Subcutaneous adipose tissue (tissue), 4 donors: ENCODE measurements around the gene G3BP2. TPM values are rescaled to one million over a fixed set of nuclear protein-coding genes. Genes with fewer than 3 reads are reported as not detected.

ENCODE experiments used
- total RNA-seq, 4 donors: library from RNA; depleted of rRNA; stranded (reverse); fragments of >200 nt; gene quantifications; one replicate each; pipeline ENCODE4 v1.1.0, GENCODE V29; 2016
- TF ChIP-seq, protein P1 (sequence below): fragments of 450-650 bp; IDR thresholded peaks from one replicate; pipeline ENCODE4 v1.5.1; 2016; ENCODE audit warnings: low read depth, mild to moderate bottlenecking, control low read depth, antibody characterized with exemption, moderate library complexity

The G3BP2 gene
- total RNA-seq, 4 donors from 2014 or later = 52.9 to 88.4 (median 68.8) TPM

DNA sequence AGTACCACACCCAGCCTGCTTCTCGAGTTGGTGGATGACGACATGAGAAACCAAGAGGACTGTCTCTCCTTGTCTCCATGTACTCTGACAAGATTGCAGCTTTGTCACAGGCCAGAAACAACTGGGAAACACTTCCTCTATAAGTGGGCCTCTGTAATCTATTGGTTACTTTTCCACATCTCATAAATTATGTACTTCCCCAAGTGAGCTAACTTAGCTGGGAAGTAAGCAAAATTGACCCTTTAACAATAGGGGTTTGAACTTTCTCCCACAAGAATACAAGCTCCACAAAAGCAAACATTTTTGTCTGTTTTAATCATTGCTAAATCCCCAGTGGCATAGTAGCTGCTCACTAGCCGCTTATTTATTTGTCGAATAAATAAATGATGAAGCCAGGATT lies 37.0 kb upstream of the G3BP2 start:
- TF ChIP-seq, protein P1, sequence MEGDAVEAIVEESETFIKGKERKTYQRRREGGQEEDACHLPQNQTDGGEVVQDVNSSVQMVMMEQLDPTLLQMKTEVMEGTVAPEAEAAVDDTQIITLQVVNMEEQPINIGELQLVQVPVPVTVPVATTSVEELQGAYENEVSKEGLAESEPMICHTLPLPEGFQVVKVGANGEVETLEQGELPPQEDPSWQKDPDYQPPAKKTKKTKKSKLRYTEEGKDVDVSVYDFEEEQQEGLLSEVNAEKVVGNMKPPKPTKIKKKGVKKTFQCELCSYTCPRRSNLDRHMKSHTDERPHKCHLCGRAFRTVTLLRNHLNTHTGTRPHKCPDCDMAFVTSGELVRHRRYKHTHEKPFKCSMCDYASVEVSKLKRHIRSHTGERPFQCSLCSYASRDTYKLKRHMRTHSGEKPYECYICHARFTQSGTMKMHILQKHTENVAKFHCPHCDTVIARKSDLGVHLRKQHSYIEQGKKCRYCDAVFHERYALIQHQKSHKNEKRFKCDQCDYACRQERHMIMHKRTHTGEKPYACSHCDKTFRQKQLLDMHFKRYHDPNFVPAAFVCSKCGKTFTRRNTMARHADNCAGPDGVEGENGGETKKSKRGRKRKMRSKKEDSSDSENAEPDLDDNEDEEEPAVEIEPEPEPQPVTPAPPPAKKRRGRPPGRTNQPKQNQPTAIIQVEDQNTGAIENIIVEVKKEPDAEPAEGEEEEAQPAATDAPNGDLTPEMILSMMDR = no peak

DNA sequence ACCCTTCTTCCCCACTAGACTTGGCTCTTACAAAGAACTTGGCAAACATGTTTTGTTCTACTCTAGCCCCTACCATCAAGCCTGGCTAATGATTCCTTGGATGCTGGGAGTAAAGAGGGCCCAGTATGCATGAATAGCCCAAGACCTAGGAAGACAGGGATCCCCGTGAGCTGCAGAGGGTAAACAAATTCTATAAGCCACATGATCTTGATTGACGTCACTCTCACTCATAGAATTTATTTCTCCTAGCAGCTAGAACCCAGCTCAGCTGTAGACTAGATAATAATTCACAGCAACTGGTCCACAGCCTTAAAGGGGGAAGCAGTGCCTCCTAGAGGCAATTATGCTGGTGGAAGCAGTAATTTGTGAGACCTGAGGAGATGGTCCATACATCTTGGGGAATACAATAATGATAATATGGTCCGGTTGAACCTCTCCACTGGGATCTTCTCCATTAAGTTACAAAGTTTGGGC lies 35.0 kb upstream of the G3BP2 start:
- TF ChIP-seq, protein P1 = no peak

DNA sequence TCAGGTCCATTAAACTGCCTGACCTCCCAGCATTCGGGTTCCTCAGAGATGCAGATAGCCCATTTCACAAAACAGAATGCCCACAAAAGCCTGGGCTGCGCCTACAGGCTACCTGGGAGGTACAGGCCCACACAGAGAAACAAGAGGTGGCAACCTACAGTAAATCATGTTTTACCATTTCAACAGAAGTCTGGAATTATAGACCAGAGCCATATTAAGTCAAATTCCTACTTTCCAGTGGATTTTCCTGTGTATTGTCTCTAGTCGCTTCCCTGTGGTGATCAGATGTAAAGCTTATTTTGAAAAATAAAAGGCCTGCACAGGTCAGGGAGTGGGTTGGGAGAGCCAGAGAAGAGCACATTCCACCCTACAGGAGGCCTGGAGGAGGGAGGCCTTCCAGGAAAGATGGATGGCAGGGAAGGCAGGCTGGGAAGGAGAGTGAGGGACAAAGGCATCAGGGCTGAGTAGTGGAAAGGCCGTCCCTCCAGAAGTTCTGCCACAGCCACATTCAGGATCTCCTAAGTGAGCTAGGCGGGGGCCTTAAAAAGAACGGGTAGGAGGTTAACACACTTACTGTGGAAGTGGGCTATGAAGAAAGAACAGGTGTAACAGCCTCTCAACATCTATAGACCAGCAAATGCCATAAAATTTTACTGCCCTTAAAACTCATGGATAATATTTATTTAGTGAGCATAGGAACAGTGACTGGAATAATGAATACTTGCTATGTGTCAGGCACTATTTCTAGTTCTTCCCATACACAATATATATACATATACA lies 32.2 kb upstream of the G3BP2 start:
- TF ChIP-seq, protein P1 = no peak

DNA sequence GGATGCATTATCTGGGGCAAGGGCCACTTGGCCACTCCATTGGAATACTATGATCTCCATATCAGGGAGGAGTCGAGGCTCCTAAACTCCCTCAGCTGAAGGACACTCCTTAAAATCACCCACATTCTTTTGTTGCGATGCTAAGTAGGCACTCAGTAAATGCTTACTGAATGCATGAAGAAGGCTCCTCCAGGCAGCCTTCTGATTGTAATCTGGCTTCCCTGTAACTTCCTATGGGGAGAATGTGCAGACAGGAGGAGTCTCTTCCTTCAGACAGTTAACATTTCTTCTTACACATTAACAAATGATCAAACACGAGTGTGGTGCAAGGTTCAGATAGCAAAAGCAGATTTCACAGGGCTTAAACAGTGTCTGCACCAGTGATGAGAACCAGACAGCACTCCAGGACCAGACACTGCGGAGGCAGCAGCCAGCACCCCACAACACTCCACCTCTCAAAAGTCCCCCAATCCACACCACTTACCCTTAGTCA lies 29.8 kb upstream of the G3BP2 start:
- TF ChIP-seq, protein P1 = no peak

DNA sequence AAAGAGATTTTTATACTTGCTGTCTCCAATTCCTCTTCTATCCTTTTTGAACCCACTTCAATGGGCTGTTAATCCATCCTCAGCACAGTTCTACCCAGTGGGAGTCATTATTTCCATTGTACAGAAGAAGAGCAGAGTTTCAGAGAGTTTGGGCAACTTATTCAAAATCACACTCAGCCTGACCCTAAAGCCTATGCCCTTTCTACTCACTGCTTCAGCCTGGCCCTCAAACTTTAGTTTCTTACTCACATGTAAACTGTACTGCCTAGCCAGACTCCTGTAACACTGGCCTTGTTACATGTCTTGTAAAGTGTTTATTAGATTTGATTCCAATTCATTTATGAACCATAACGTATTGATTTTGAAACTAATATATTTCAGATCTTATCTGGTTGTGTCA lies 26.1 kb upstream of the G3BP2 start:
- TF ChIP-seq, protein P1 = no peak

DNA sequence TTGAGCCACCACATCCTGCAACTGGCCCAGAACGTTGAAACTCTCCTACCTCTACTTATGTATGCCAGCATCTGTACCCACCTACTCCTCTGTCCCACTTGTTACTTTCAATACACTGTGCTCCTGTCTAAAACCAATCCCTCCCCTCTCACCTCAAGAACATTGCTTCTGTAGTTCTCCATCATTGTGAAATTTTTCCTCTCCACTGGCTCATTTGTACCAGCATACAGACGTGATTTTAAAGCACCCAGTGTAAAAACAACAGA lies 25.7 kb upstream of the G3BP2 start:
- TF ChIP-seq, protein P1 = no peak

DNA sequence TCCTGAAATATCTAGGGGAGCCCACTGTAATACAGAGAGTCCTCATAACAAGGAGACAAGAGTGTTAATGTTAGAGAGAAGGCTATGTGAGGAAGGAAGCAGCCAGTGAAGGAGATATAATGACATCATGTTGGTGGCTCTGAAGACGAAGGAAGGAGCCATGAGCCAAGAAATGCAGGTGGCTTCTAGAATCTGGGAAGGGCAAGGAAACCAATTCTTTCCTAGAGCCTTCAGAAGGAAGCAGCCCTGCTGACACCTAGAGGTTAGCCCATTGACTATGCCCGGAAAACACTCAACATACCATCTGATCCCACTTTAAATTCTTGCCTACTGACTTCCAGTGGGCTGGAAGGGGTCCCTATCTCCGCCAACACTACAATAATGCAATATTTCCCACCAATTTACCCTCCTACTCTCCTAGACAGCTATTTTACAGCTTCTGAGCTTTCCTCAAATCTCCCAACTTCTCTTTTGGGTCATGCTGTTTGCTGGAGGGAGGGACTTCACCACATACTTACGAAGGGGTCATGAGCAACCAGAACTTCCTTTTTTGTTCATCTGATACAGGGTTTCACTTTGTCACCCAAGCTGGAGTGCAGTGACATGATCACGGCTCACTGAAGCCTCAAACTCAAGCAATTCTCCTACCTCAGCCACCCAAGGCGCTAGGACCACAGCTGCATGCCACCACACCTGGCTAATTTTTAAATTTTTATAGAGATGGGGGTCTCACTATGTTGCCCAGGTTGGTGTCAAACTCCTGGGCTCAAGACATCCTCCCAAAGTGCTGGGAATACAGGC lies 25.2 kb upstream of the G3BP2 start:
- TF ChIP-seq, protein P1 = no peak
